Stimulated activated CD8-positive, alpha-beta memory T cell treated with anti-CD3 and anti-CD28 coated beads, Interleukin-4, amount 100 ng/mL, for 48 hours (primary cell): ENCODE results near the gene REST.

ENCODE experiments used
- DNase-seq: peaks from one replicate; pipeline ENCODE4 v3.0.0-alpha.2; 2020

The REST gene

DNA sequence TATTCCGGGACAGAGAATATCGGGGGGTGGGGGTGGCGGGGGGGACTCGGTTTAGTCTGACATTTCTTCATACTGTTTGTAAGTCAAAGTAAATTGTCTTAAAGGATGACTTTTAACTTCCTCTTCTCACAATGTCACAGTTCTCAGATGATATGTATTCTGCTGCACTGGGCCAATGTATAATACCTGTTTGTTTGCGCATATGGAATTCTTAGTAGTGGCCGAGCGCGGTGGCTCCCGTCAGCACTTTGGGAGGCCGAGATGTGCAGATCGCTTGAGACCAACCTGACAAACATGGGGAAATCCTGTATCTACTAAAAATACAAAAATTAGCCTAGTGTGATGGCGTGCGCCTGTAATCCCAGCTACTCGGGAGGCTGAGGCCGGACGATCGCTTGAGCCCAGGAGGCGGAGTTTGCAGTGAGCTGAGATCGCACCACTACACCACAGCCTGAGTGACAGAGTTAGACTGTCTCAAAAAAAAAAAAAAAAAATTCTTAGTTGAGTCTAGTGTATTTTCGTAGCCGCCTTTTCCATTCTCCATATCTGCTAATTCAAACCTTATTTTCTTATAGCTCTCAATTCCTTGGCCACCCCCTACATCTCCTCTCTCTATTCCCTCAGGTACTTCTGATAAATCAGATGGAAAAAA, 71.8 kb downstream of the REST start:
- DNase-seq: peak; percentile 69

DNA sequence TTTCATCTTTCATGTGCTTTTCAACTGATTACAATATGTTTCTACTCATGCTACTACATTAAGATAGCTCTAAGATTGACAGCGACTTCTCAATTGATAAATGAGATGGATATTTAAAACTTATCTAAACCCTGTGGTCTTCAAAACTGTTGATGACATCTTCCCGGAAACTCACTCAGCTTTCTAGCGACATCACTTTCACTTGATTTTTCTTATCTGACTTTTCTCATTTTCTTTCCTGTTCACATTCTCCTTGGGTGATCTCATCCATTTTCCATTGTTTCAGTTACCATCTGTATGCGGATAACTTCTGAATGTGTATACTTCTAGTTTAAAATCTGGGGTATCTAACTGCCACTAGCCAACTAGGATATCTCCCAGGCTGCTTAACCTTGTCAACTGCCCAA, 74.1 kb downstream of the REST start:
- no peak for DNase-seq

DNA sequence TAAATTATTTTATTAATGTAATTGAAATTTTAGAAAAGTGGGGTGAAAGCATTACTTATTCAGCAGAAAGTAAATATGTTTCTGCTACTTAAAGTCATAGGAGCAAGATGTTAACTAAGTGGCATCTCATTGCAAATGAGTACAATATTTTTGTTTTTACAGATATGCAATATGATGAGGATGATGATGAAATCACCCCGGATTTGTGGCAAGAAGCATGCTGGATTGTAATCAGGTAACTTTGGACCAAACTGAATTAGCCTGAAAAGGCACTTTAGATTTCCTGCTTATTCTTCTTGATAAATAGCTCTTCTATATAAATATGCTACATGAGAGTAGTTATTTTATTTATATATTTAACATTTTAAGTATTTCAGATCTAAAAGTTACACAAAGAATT, 78.5 kb downstream of the REST start:
- DNase-seq: no peak

DNA sequence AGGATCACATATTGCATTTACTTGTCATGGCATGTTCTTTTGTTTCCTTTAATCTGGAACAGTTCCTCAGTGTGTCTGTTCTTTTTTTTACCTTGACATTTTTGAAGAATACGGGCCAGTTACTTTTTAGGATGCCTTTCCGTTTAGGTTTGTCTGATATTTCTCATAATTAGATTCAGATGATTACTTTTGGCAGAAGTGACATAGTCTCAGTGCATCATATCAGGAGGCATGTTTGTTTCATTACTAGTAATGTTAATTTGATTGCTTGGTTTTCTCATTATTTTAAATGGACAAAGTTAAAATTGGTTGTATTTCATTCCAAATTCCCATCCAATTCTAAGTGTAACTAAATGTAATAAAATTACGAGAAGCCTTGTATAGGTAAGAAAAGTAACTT, 79.3 kb downstream of the REST start:
- no peak for DNase-seq

DNA sequence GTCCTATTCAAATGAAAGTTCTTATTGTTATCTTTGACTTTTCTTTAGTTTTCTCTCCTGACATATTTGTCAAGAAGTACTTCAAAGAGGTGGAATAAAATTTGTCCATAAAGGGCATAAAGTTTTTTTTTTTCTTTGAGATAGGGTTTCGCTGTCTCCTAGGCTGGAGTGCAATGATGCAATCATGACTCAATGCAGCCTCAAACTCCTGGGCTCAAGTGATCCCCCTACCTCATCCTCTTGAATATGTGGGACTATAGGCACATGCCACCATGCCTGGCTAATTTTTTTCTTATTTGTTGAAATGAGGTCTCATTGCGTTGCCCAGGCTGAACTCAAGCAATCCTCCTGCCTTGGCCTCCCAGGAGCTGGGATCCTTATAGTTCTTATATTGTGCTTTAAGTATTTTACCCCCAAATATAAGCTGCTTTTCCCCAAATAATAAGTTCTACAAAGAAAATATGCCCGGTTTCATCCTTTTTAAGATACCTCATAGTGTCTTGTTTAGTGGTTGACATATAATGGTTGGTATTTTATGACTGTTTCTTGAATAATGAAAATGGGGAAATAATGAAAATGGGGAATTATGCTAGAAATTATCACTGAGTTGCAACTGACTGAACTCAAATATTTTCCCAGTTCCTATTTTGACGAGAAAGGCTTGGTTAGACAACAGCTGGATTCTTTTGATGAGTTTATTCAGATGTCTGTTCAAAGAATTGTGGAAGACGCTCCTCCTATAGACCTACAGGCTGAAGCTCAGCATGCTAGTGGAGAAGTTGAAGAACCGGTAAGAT, 82.6 kb downstream of the REST start:
- DNase-seq: no peak

DNA sequence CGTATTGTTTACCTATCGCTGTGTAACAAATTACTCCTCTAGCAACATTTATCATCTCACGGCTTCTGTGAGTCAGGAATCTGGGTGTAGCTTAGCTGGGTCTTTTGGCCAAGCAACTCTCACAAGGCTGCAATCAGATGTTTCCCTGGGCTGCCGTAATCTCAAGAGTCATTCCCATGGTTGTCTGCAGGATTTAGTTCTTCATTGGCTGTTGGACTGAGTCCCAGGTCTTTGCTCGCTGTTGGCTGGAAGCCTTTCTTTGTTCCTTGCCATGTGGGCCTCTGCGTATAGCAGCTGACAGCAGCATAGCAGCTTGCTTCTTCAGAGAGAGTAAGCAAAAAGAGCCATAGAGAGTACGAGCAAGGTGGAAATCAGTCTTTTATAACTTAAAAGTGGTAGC, 87.8 kb downstream of the REST start:
- no peak for DNase-seq

DNA sequence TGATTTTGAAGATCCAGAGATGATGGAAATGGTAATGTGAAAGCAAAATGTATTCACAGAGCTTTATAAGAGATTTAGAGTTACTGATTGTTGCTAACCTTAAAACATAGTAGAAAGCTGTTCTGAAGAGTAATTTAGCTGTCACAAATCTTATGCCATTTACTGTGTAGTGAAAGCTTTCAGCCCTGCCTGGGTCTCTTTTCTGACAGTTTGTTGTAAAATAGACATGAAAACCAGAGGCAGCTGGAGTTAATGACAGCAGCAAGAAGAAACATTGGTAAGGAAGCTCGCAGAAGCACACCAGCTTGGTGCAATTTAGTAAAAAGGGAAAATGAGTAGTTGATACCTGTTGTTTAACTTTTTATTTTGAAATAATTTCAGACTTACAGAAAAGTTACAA, 92.1 kb downstream of the REST start:
- no peak for DNase-seq

DNA sequence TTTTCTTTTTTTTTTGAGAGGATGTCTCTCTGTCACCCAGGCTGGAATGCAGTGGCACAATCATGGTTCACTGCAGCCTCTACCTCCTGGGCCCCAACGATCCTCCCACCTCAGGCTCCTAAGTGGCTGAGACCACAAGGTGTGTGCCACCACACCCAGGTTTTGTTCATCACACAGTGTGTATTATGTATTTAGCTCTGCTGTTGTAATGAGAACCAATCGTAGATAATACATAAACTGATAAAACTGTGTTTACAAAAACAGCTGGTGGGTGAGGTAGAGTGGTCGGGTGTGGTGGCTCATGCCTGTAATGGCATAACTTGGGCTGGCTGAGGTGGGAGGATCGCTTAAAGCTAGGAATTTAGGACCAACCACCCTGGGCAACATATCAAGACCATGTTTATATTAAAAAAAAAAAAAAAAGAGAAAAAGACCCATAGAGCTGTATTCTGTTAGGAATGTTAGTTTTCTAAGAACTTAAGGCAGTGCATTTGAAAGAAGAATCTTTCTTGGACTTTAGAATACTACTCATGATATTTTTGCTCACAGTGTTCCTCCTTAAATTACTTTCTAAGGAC, 105.9 kb downstream of the REST start:
- DNase-seq: no peak
